ENCODE data around the gene MYH10. TPM values are rescaled to one million over a fixed set of nuclear protein-coding genes. Genes with fewer than 3 reads are reported as not detected.

MYH10 gene
- total RNA-seq, 3 donors from 2014 or later = 2.2 to 3.2 (median 2.9) TPM

DNA sequence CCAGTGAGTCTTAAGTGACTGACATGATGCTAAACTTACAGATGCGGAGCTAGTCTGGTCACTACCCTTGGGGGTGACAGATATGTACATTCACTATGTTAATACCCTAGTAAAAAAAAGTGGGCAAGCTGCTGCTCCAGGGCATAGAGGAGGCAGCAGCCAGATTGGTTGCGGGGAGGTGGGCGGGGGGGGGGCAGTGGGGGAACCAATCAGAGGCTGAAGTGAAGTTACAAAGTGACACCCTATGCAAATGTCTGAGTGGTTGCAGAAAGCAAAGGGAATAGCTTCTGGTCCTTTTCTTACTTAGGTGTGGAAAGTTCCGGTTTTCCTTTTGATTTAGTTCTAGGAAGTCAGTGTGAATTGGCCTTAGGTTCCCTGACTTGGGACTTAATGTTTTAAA is 182.7 kb downstream of the MYH10 start:
- Mint-ChIP-seq H3K9me3 (no peaks in the 10 kb centered on the region), H3K4me1 (ENCODE audit: low read depth) (peaks cover 16% of the 10 kb centered on the region), H3K4me3 (no peak overlapping the region), H3K27me3 (ENCODE audit: low read depth) (no peaks in the 10 kb centered on the region), H3K36me3 (ENCODE audit: insufficient read depth) (peaks cover 50% of the 10 kb centered on the region)
- DNase-seq = no peak
- ATAC-seq = no peak

DNA sequence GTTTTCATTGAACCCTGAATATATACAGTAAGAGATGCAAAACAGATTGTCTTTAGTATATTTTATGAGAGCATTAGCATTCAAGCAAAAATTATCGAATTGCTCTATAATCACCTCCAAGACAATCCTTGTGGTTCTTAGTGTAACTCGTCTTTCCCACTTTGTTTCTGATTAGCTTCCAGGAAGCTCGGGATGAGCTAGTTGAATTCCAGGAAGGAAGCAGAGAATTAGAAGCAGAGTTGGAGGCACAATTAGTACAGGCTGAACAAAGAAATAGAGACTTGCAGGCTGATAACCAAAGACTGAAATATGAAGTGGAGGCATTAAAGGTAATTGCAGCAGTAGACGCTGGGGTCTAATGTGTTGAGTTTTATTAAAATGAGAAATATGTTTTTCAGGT is 185.0 kb downstream of the MYH10 start:
- Mint-ChIP-seq H3K36me3 (ENCODE audit: insufficient read depth) (peaks cover 35% of the 10 kb centered on the region), H3K27me3 (ENCODE audit: low read depth) (no peaks in the 10 kb centered on the region), H3K9me3 (no peaks in the 10 kb centered on the region), H3K4me1 (ENCODE audit: low read depth) (peaks cover 31% of the 10 kb centered on the region), H3K4me3 (no peak overlapping the region)
- DNase-seq (no peak), ATAC-seq (no peak)

DNA sequence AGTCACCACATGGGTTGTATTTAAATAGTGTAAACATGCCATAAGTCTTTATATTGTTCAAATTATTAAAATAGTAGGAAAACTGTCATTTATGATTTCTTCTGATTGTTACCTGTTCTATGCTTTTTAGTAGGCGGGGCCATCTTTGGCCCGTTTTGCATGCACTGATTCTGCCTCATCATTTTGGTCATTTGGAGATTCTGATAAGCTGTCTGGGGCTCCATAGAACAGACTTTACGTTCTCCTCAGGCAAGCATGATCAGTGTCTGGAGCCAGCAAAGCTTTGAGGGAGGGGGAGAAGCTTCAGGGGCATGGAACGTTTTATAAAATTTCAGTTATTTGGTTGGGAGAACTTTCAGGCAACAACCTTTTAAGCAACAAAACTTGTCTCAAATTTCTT is 186.0 kb downstream of the MYH10 start:
- Mint-ChIP-seq H3K27me3 (ENCODE audit: low read depth) (no peaks in the 10 kb centered on the region), H3K36me3 (ENCODE audit: insufficient read depth) (peaks cover 34% of the 10 kb centered on the region), H3K4me3 (no peak overlapping the region), H3K9me3 (no peaks in the 10 kb centered on the region), H3K4me1 (ENCODE audit: low read depth) (peaks cover 40% of the 10 kb centered on the region)
- DNase-seq (no peak), ATAC-seq (no peak)

DNA sequence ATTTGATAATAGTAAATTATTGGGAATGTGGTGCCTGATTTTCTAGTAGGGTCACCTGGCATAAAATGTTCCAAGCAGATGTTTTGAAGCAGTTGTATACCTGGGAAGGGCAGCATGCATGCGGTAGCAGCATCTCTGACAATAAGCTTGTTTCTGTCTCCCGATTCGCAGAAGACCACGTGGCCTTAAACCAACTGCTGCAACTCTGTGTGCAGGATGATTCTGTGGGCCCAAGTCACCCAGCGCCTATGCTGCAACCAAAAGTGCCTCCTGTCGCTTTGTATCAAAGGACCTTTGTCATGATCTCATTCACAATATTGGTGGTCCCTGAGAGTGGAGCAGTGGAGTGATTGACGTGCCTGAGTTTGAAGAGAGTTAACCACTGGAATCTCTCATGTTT is 186.8 kb downstream of the MYH10 start:
- no peaks in the 10 kb centered on the region for H3K9me3 Mint-ChIP-seq
- H3K4me3 Mint-ChIP-seq = no peak overlapping the region
- H3K36me3 Mint-ChIP-seq (ENCODE audit: insufficient read depth) = peaks cover 33% of the 10 kb centered on the region
- H3K27me3 Mint-ChIP-seq (ENCODE audit: low read depth) = no peaks in the 10 kb centered on the region
- ATAC-seq = no peak
- H3K4me1 Mint-ChIP-seq (ENCODE audit: low read depth) = peaks cover 44% of the 10 kb centered on the region
- no peak for DNase-seq

DNA sequence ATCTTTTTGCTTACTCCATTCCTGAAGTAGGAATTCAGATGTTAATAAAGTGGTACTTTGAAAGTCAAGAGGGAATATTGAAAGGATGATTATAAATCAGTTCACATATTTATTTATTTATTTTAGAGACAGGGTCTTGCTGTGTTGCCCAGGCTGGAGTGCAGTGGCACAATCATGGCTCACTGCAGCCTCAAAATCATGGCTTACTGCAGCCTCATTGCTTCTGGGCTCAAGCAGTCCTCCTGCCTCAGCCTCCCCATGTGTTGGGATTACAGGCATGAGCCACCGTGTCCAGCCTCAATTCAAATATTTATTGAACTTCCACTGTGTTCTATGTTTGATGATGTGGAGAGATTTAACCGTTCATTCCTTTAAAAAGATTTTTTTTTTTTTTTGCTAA is 188.2 kb downstream of the MYH10 start:
- Mint-ChIP-seq H3K36me3 (ENCODE audit: insufficient read depth) (peaks cover 26% of the 10 kb centered on the region), H3K4me3 (no peak overlapping the region), H3K9me3 (no peaks in the 10 kb centered on the region), H3K27me3 (ENCODE audit: low read depth) (no peaks in the 10 kb centered on the region), H3K4me1 (ENCODE audit: low read depth) (peaks cover 57% of the 10 kb centered on the region)
- DNase-seq = no peak
- ATAC-seq = no peak

DNA sequence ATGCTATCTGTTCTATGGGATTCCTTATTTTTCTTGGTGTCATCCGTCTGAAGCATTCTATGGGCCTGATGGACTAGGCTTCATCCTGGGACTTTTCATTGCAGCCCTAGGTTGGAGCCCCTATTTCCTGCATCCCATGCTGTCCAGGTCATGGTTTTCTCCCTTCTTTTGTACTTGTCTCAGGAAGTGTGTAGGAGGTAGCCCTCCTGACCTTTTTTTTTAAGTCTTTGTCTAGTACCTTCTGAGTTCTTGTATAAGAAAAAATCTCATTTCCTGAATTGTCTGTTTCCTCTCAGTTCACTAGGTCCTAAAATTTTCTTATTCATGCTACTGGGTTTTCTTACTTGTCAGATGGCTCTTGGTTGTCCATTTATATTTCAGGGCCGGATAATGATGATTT is 188.8 kb downstream of the MYH10 start:
- Mint-ChIP-seq H3K36me3 (ENCODE audit: insufficient read depth) (peaks cover 22% of the 10 kb centered on the region), H3K4me3 (peak overlapping the region; percentile 30), H3K27me3 (ENCODE audit: low read depth) (no peaks in the 10 kb centered on the region), H3K4me1 (ENCODE audit: low read depth) (peaks cover 61% of the 10 kb centered on the region), H3K9me3 (no peaks in the 10 kb centered on the region)
- no peak for DNase-seq
- ATAC-seq = no peak

DNA sequence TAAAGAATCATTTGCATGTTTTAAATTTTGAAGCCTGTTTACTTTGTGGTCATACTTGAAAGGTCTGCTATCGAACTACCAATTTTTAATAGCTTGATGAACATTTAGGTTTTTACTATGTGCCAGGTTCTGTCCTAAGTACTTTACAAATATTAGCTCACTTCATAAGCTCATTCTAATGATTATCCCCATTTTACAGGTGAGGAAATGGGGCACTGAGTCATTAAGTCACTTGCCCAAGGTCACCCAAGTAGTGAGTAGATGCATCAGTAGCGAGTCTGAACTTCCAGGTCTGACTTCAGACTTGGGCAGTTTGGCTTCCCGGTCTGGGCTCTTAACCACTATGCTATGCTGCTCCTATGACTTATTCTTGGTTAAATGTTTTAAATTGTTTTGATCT is 190.8 kb downstream of the MYH10 start:
- Mint-ChIP-seq H3K27me3 (ENCODE audit: low read depth) (no peaks in the 10 kb centered on the region), H3K36me3 (ENCODE audit: insufficient read depth) (peaks cover 9% of the 10 kb centered on the region), H3K9me3 (no peaks in the 10 kb centered on the region), H3K4me1 (ENCODE audit: low read depth) (peaks cover 68% of the 10 kb centered on the region), H3K4me3 (no peak overlapping the region)
- DNase-seq (no peak), ATAC-seq (no peak)

DNA sequence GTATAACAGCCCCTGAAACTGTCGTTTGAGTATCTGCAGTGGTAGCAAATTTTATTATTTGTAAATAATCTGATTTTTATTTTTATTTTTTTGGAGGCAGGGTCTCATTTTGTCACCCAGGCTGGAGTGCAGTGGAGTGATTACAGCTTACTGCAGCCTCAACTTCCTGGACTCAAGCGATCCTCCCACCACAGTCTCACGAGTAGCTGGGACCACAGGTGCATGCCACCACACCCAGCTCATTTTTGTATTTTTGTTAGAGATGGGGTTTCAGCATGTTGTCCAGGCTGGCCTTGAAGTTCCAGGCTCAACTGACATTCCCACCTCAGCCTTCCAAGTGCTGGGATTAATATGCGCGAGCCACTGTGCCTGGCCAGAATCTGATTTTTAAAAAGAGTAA is 192.1 kb downstream of the MYH10 start:
- ATAC-seq = no peak
- H3K4me3 Mint-ChIP-seq = peak overlapping the region; percentile 60

DNA sequence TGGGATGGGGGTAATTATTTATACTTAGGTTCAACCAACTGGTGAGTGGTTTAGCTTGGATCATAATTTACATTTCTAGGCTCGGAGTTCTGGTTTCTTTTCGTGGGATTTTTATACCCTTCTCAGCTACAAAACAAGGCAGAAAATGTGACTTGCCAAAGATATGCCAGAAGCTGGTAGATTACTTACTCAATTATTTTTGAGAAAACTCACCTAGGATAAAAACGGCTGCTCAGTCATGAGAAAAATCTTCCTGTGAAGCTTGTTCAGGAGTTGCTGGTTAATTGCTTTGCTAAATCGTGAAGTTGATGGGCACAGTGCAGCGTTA is 193.7 kb downstream of the MYH10 start:
- Mint-ChIP-seq H3K27me3 (ENCODE audit: low read depth) (no peaks in the 10 kb centered on the region), H3K36me3 (ENCODE audit: insufficient read depth) (peaks cover 7% of the 10 kb centered on the region), H3K4me3 (peak overlapping the region; percentile 98), H3K9me3 (no peaks in the 10 kb centered on the region), H3K4me1 (ENCODE audit: low read depth) (peaks cover 47% of the 10 kb centered on the region)
- DNase-seq (no peak), ATAC-seq (no peak)

More for the DNA sequence above, 192.1 kb downstream of the MYH10 start:
- Mint-ChIP-seq H3K4me1 (ENCODE audit: low read depth) (peaks cover 59% of the 10 kb centered on the region), H3K27me3 (ENCODE audit: low read depth) (no peaks in the 10 kb centered on the region), H3K9me3 (no peaks in the 10 kb centered on the region), H3K36me3 (ENCODE audit: insufficient read depth) (peaks cover 7% of the 10 kb centered on the region)
- no peak for DNase-seq

DNA sequence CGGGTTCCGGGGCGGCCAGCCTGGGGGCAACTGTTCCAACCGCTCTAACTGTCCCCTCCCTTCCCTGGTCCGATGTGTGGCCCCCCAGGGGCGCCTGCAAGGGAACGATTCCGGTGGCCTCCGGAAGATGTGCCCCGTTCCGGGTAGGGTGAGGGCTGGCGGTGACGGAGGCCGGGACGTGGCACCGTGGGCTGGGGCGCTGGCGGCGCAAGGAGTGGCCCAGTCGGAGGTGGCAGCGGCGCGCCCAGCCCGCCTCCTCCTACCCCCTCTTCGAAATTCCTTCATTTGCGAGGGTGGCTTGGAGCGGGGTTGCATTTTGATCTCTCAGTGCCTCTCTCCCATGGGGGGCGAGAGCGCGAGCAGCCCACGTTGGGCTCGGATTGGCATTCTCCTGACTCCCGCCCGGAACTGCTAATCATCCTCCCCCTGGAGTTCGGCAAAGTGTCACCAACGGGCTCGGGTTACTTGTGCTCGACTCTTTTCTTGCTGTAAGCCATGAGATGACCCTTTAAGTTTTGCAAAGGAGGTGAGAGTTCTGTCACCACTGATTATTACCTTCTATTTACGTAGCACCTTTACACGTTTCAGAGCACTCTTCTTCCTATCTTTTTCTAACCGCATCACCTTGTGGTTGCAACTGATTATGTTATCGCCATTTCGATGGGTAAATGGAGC is 194.2 kb downstream of the MYH10 start:
- Mint-ChIP-seq H3K4me1 (ENCODE audit: low read depth) (peaks cover 43% of the 10 kb centered on the region), H3K27me3 (ENCODE audit: low read depth) (no peaks in the 10 kb centered on the region), H3K36me3 (ENCODE audit: insufficient read depth) (peaks cover 7% of the 10 kb centered on the region), H3K4me3 (peak overlapping the region; percentile 98), H3K9me3 (no peaks in the 10 kb centered on the region)
- DNase-seq = peak; percentile 50
- peak; percentile 71 to 72 for ATAC-seq

DNA sequence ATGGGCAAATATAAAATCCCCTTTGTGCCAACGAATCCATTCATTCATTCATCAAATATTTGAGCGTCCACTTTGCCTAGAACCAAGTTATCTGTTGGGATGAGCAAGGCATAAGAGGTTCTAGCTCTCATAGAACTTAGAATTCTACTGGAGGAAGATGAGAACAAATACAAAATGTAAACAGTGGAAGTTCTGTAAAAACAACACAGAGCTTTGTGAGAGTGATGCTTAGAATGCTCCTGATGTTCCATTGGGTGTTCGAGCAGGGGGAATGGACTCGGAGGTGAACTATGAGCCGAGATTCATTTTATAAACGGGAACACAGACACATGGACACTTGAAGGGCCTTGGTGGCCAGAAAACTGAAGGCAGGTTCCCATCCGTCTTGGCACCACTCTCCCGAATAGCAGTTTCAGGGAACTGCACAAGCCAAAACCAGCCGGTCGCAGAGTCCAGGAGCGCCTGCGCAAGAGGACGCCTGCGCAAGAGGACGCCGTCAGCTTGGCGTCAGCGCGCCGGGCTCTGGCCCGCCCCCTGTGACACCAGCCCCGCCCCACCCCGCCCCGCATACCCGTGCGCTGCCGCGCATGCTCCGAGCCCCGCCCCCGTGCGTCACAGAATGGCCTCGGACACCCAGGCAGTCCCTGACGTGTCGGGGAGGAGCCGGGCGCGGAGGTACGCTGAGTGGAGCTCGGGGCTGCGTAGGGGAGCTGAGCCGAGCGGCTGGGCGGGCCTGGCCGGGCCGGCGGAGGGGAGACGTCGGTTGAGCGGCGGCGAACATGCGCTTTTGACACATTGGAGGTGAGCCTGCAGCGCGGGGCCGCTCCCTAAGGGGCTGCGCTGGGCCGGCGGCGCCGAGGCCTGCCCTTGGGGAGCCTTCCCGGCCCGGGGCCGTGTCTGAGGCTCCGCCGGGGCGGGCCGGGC is 195.0 kb downstream of the MYH10 start, which contains the start of gene NDEL1:
Gene NDEL1, plus strand, starts transcription at position 640 of the 924 bp plus-strand sequence. CDS start 8,388 bp downstream, outside the sequence.
- Mint-ChIP-seq H3K9me3 (no peaks in the 10 kb centered on the region), H3K36me3 (ENCODE audit: insufficient read depth) (peaks cover 7% of the 10 kb centered on the region), H3K27me3 (ENCODE audit: low read depth) (no peaks in the 10 kb centered on the region), H3K4me1 (ENCODE audit: low read depth) (peaks cover 37% of the 10 kb centered on the region), H3K4me3 (peak within 1 kb of the TSS; percentile 98)
- ATAC-seq = peak; percentile 98 to 99
- DNase-seq = peak; percentile 99

DNA sequence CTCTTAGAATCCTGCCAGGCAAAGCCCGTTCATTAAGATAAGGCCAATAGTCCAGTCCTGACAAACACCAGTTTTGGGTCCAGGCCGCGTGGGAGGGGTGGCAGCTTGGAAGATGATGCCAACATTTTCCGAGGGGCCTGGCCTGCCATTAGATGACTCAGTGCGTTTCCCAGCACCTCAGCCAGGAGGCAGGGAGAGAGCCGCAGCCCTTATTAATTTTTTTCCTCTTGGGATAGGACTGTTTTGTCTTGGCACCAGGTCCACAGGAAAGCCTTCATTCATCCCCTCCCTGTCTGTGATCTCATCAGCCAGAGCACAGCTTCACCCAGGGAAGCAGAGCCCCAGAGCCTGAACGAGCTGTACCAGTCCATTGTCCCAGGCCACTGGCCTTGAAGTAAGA is 199.6 kb downstream of the MYH10 start:
- H3K9me3 Mint-ChIP-seq = no peaks in the 10 kb centered on the region
- no peak overlapping the region for H3K4me3 Mint-ChIP-seq
- no peaks in the 10 kb centered on the region for H3K36me3 Mint-ChIP-seq (ENCODE audit: insufficient read depth)
- no peak for ATAC-seq
- H3K4me1 Mint-ChIP-seq (ENCODE audit: low read depth) = peaks cover 3% of the 10 kb centered on the region
- DNase-seq = no peak
- no peaks in the 10 kb centered on the region for H3K27me3 Mint-ChIP-seq (ENCODE audit: low read depth)

DNA sequence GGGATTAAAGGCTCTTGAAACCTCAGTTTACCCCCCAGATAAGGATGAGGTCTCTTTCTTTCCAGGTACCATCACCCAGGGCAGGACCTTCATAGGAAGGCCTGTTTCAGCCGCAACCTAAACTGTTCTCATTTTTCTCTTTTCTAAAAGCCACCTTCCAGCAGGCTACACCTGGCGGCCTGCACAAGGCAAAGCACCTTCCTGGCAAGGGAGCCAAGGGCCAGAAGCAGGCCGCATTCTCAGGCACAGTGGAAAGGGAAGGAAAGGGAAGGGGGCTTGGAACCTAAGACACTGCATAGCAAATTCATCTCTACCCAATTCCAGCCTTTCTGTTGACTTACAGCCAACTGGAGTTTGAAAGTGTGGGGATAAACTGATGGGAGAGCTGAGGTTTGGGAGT is 203.7 kb downstream of the MYH10 start:
- no peaks in the 10 kb centered on the region for H3K4me1 Mint-ChIP-seq (ENCODE audit: low read depth)
- peaks cover 21% of the 10 kb centered on the region for H3K27me3 Mint-ChIP-seq (ENCODE audit: low read depth)
- ATAC-seq (no peak), DNase-seq (no peak)
- H3K4me3 Mint-ChIP-seq = no peak overlapping the region
- H3K36me3 Mint-ChIP-seq (ENCODE audit: insufficient read depth) = no peaks in the 10 kb centered on the region
- no peaks in the 10 kb centered on the region for H3K9me3 Mint-ChIP-seq

DNA sequence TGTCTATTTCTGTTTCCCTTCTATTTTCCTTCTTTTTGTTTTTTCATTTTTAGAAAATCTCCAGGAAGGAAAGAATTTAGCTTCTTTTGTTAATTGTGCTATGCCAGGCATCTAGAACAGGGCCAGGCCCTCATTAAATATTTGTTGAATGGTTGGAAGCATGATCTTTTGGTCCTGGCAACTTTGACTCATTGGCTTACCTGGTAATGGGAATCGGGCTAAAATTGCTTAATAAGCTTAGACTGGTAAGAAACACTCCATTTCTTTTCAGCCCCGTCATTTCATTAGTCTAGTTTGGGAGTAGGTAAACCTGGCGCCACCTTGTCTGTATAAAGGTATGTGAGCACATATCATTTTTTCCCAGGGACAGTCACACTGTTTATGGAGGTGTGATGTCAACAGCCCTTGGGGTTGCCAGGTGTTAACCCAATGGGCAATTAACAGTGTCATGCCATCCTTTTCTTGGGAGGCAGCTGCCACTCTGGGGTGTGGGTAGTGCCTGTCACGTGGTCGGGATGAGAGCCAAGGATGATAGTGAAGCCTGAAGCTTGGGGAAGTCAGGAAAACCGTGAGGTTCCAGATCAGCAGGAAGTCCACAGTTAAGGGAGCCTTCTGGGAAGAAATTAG is 204.3 kb downstream of the MYH10 start:
- Mint-ChIP-seq H3K27me3 (ENCODE audit: low read depth) (peaks cover 24% of the 10 kb centered on the region), H3K36me3 (ENCODE audit: insufficient read depth) (no peaks in the 10 kb centered on the region), H3K9me3 (no peaks in the 10 kb centered on the region), H3K4me3 (no peak overlapping the region), H3K4me1 (ENCODE audit: low read depth) (no peaks in the 10 kb centered on the region)
- ATAC-seq = no peak
- DNase-seq = no peak

All from activated T-cell treated with anti-CD3 and anti-CD28 coated beads, Interleukin-2, amount 50 U/mL, for 4 hours (primary cell).